ENCODE results near the gene IKZF5. TPM values are rescaled to one million over a fixed set of nuclear protein-coding genes. Genes with fewer than 3 reads are reported as not detected.

IKZF5 gene
- total and polyA plus RNA-seq, 2 donors (not counting 1 experiment from before 2014, with no cell fraction given), result 15.8 to 24.6 TPM

DNA sequence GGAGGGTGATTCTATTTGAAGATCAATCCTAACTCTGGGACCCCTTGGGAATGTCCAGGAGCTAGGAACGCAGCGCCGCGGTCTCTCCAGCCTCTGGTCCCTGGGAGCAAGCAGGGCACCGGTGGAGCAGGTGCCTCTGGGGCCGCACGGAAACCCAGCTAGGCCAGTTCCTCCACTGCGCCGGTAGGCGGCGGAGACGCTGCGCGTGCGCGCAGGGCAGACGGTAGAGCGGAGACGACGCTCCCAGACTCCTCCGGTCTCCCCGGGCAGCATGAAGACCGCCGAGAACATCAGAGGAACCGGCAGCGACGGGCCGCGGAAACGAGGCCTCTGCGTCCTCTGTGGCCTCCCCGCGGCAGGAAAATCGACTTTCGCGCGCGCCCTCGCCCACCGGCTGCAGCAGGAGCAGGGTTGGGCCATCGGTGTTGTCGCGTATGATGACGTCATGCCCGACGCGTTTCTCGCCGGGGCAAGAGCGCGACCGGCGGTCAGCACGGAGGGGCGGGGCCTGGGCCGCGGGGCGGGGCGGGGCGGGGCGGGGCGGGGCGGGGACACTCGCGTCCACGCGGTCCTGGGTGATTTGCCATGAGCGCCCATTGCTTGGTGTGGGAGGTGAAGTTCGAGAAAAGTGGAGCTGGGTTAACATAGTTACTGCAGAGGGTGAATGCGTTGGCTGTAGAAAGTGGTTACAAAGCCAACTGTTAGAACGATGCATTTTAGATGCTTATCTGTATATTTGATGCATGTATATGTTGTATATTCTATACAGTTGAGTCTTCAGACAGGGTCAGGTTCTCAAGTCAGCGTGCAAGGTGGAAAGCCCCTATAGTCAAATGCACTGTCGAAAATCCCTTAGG lies 28.2 kb downstream of the IKZF5 start, which contains the start of gene PSTK:
Gene PSTK, plus strand, starts transcription at position 193 of the 857 bp plus-strand sequence. Its CDS starts 79 bp downstream, at position 272.
- Histone ChIP-seq H2AFZ (ENCODE audit: insufficient read depth, low read depth, low read length, poor library complexity, severe bottlenecking) (peak within 1 kb of the TSS; percentile 87), H3K4me1 (ENCODE audit: control insufficient read depth in 2 of 2, insufficient read depth in 2 of 2, low read length in 2 of 2) (peaks cover 10 to 15% of the 10 kb centered on the region in 2 donors), H4K20me1 (ENCODE audit: control insufficient read depth, insufficient read depth, low read length, poor library complexity, severe bottlenecking) (no peaks in the 10 kb centered on the region), H3K9me3 (ENCODE audit: control extremely low read depth in 1 of 3, control insufficient read depth in 2 of 3, insufficient read depth in 1 of 3, low read length in 2 of 3) (no peaks in the 10 kb centered on the region), H3K27ac (ENCODE audit: low read length in 2 of 2) (peak within 1 kb of the TSS; percentile 81 to 89), H3K27me3 (replicated peaks in 1 of 4; ENCODE audit: control extremely low read depth in 1 of 4, control insufficient read depth in 3 of 4, insufficient read depth in 4 of 4, low read length in 3 of 4) (no peaks in the 10 kb centered on the region), H3K36me3 (replicated peaks in 1 of 2; ENCODE audit: control extremely low read depth in 1 of 2, control insufficient read depth in 1 of 2, extremely low read depth in 1 of 2, insufficient read depth in 2 of 2, low read length in 1 of 2) (peaks cover 0 to 4% of the 10 kb centered on the region in 2 experiments), H3K4me2 (replicated peaks; ENCODE audit: low read depth, low read length, poor library complexity, severe bottlenecking) (peak within 1 kb of the TSS; percentile 79), H3K4me3 (ENCODE audit: control extremely low read depth in 1 of 5, extremely low read depth in 1 of 5, insufficient read depth in 1 of 5, low read depth in 2 of 5, low read length in 4 of 5) (peak within 1 kb of the TSS; percentile 55 to 86 (median 64)), H3K79me2 (ENCODE audit: control insufficient read depth, insufficient read depth, low read length) (no peaks in the 10 kb centered on the region), H3K9ac (ENCODE audit: low read length) (peak within 1 kb of the TSS; percentile 76)
- CTCF ChIA-PET, result interaction anchor here (0.6 to 3.5 kb wide), 7 partner anchors 9 to 557 kb away, joined by 3 to 26 read pairs (median 7); partner anchors contain the start of genes ACADSB, BUB3, C10orf88 and IKZF5
- TF ChIP-seq CTCF (IDR thresholded peaks at IDR 0.05), result peak; percentile 97
- no peak for TF ChIP-seq EZH2 (IDR thresholded peaks at IDR 0.05; ENCODE audit: borderline replicate concordance, insufficient read depth, low read depth, low read length, poor library complexity, severe bottlenecking)
- no peaks in the 10 kb centered on the region for H3K9me3 Mint-ChIP-seq (ENCODE audit: insufficient read depth)
- peak; percentile 98 for DNase-seq
- peak within 1 kb of the TSS; percentile 99 for H3K27ac Mint-ChIP-seq
- intact Hi-C loops (cut with micrococcal nuclease), result loop anchor here (1.0 kb wide), 5 partner anchors 26 to 606 kb away; partner anchors contain the start of genes BUB3, C10orf88, FAM24B and IKZF5
- H3K4me1 Mint-ChIP-seq, result peaks cover 14% of the 10 kb centered on the region
- WGBS (ENCODE audit: insufficient coverage), result under 1% methylated on average over 47 of the region's 73 CpGs
- H3K27me3 Mint-ChIP-seq, result peaks cover 5% of the 10 kb centered on the region
- peak within 1 kb of the TSS; percentile 97 for H3K4me3 Mint-ChIP-seq
- ATAC-seq (ENCODE audit: low read depth), result peak; percentile 95
- POLR2A ChIA-PET, result interaction anchor here (1.1 to 1.4 kb wide), 3 partner anchors 28 to 174 kb away, joined by 3 to 7 read pairs (median 4); partner anchors contain the start of genes ACADSB, BUB3 and IKZF5

Data from B cell (primary cell).